Glutamatergic neuron (in vitro differentiated cells): ENCODE measurements around the gene TXNL4A. TPM values are rescaled to one million over a fixed set of nuclear protein-coding genes. Genes with fewer than 3 reads are reported as not detected.

ENCODE experiments used
- DNase-seq: peaks from one replicate; pipeline ENCODE4 v3.0.0; 2022
- H3K27ac Mint-ChIP-seq: one replicate; pipeline ENCODE4 v1.8.0; 2020; ENCODE audit warnings: mild to moderate bottlenecking, mixed read lengths, inconsistent platforms; ENCODE audit not compliant: unreplicated experiment
- H3K27me3 Mint-ChIP-seq: one replicate; pipeline ENCODE4 v1.8.0; 2020; ENCODE audit warnings: mild to moderate bottlenecking, moderate library complexity, mixed read lengths, inconsistent platforms; ENCODE audit not compliant: unreplicated experiment
- H3K36me3 Mint-ChIP-seq: one replicate; pipeline ENCODE4 v1.8.0; 2020; ENCODE audit warnings: mild to moderate bottlenecking, mixed read lengths, inconsistent platforms; ENCODE audit not compliant: unreplicated experiment
- H3K4me1 Mint-ChIP-seq: one replicate; pipeline ENCODE4 v1.8.0; 2020; ENCODE audit warnings: mild to moderate bottlenecking, low read depth, mixed read lengths, inconsistent platforms; ENCODE audit not compliant: unreplicated experiment
- H3K4me3 Mint-ChIP-seq: one replicate; pipeline ENCODE4 v1.8.0; 2020; ENCODE audit warnings: mild to moderate bottlenecking, mixed read lengths, inconsistent platforms; ENCODE audit not compliant: unreplicated experiment
- H3K9me3 Mint-ChIP-seq: one replicate; pipeline ENCODE4 v1.8.0; 2020; ENCODE audit warnings: mild to moderate bottlenecking, moderate library complexity, mixed read lengths, inconsistent platforms; ENCODE audit not compliant: unreplicated experiment
- total RNA-seq: library from RNA; stranded (reverse); fragmentation: NEBNext Ultra II Directional; extraction: Animal tissue kit (Norgen Biotek cat#: 25700); gene quantifications from one replicate; pipeline ENCODE4 v1.2.1, GENCODE V29; 2021; ENCODE audit not compliant: unreplicated experiment
- TF ChIP-seq, protein P1 (sequence below): fragments of 200-600 bp; sonication (generic); IDR thresholded peaks from one replicate; pipeline ENCODE4 v1.5.0; 2021; ENCODE audit not compliant: partially characterized antibody, unreplicated experiment

The TXNL4A gene
- total RNA-seq, 1 donor from 2014 or later, result 104 TPM

- DNase-seq, result peak; percentile 53
- H3K36me3 Mint-ChIP-seq, result no peaks in the 10 kb centered on the region
- H3K4me3 Mint-ChIP-seq, result peak overlapping the region; percentile 76
- peaks cover 18% of the 10 kb centered on the region for H3K9me3 Mint-ChIP-seq
- H3K27ac Mint-ChIP-seq, result peak overlapping the region; percentile 80
- H3K27me3 Mint-ChIP-seq, result peaks cover 12% of the 10 kb centered on the region
- H3K4me1 Mint-ChIP-seq, result peaks cover 29% of the 10 kb centered on the region
- TF ChIP-seq, protein P1, sequence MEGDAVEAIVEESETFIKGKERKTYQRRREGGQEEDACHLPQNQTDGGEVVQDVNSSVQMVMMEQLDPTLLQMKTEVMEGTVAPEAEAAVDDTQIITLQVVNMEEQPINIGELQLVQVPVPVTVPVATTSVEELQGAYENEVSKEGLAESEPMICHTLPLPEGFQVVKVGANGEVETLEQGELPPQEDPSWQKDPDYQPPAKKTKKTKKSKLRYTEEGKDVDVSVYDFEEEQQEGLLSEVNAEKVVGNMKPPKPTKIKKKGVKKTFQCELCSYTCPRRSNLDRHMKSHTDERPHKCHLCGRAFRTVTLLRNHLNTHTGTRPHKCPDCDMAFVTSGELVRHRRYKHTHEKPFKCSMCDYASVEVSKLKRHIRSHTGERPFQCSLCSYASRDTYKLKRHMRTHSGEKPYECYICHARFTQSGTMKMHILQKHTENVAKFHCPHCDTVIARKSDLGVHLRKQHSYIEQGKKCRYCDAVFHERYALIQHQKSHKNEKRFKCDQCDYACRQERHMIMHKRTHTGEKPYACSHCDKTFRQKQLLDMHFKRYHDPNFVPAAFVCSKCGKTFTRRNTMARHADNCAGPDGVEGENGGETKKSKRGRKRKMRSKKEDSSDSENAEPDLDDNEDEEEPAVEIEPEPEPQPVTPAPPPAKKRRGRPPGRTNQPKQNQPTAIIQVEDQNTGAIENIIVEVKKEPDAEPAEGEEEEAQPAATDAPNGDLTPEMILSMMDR, result no peak
Observed at GRCh38 chr18:79945118-79946042, 43.0 kb downstream of the TXNL4A start.

- Mint-ChIP-seq H3K27ac (no peak overlapping the region), H3K36me3 (peaks cover 4% of the 10 kb centered on the region), H3K9me3 (peaks cover 14% of the 10 kb centered on the region), H3K4me3 (peak overlapping the region; percentile 67), H3K4me1 (peaks cover 29% of the 10 kb centered on the region), H3K27me3 (peaks cover 10% of the 10 kb centered on the region)
- no peak for DNase-seq
- TF ChIP-seq, protein P1, result no peak
Observed at GRCh38 chr18:79944746-79945117, 43.6 kb downstream of the TXNL4A start.

GRCh38 chr18:79944126-79944731, 44.1 kb downstream of the TXNL4A start:
- Mint-ChIP-seq H3K9me3 (peaks cover 11% of the 10 kb centered on the region), H3K27ac (no peak overlapping the region), H3K27me3 (peaks cover 9% of the 10 kb centered on the region), H3K4me1 (peaks cover 29% of the 10 kb centered on the region), H3K4me3 (peak overlapping the region; percentile 67), H3K36me3 (peaks cover 9% of the 10 kb centered on the region)
- TF ChIP-seq, protein P1, result no peak
- no peak for DNase-seq

DNA sequence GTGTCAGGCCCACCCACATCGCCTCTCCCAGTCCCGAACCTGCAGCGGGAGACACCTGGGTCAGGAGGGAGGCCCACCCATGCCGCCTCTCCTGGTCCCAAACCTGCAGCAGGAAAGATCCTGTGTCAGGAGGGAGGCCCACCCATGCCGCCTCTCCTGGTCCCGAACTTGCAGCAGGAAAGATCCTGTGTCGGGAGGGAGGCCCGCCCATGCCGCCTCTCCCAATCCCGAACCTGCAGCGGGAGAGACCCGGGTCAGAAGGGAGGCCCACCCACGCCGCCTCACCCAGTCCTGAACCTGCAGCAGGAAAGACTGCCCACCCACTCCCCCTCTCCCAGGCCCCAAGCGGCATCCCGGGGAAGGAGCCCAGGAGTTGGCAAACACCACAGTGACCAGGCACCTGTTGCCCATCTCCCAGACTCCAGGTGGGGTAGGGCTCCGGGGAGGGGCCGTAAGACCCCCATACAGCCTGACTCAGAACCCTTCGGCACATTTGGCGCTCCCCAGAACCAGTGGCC, 44.7 kb downstream of the TXNL4A start:
- no peak overlapping the region for H3K4me3 Mint-ChIP-seq
- H3K4me1 Mint-ChIP-seq, result peaks cover 29% of the 10 kb centered on the region
- H3K9me3 Mint-ChIP-seq, result peaks cover 10% of the 10 kb centered on the region
- DNase-seq, result no peak
- TF ChIP-seq, protein P1, result no peak
- H3K27ac Mint-ChIP-seq, result no peak overlapping the region
- H3K27me3 Mint-ChIP-seq, result peaks cover 9% of the 10 kb centered on the region
- H3K36me3 Mint-ChIP-seq, result peaks cover 12% of the 10 kb centered on the region
